GM18519 (cell line): Measurements from ENCODE around the gene ZFAND6.
A peak's percentile ranks its signal among the peaks of the same experiment; 100 is the strongest.

Experiments used
- ATAC-seq: cut with Tn5 transposase; IDR thresholded peaks from one replicate; pipeline ENCODE4 v1.9.1; 2021; ENCODE audit warnings: mild to moderate bottlenecking, moderate library complexity; ENCODE audit not compliant: unreplicated experiment, low FRiP score

ZFAND6 gene

DNA sequence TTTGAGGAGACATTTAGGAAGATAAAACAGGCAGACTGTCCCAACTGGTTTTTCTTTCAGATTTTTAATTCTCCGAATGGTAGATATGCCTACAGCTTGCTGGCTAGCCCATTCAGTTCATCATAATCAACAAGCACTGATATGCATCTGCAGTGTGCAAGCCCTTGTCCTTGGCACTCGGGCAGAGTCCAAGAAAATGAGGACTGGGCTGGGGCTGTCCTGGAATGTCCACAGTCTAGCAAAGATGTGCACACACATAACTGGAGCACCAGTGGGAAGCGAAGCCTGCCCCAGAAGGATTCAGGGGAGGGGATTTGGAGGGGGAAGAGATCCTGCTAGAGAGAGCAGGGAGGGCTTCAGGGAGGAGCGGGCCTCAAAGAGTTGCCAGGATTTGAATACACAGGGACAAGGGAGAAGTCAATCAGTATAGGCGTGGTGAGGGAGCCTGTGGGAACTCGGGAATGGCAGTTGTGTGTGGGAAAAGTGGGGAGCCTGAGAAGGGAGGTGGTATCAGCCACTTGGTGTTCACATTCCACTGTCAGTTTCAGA lies 102.1 kb downstream of the ZFAND6 start:
- no peak for ATAC-seq

DNA sequence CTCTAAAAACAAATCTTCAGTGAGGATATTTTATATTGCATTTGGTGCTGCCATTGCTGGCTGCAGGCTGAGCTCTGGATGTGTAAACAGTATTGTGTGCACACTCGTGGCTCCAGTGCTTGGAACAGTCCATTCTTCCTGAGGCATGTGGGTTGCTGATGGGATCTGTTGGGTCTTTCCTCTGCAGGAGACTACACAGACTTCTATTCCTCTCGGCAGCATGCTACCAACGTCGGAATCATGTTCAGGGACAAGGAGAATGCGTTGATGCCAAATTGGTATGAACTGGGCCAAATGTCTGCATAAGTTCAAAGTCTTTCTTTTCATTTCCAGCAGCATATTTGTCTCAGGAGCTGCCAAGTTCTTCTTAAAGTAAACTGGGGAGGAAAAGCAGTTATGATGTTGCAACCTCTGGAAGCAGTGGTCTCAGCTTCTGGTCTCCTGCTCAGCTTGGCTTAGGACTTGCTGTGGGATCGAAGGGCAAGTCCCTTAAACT lies 102.6 kb downstream of the ZFAND6 start:
- ATAC-seq, result no peak

DNA sequence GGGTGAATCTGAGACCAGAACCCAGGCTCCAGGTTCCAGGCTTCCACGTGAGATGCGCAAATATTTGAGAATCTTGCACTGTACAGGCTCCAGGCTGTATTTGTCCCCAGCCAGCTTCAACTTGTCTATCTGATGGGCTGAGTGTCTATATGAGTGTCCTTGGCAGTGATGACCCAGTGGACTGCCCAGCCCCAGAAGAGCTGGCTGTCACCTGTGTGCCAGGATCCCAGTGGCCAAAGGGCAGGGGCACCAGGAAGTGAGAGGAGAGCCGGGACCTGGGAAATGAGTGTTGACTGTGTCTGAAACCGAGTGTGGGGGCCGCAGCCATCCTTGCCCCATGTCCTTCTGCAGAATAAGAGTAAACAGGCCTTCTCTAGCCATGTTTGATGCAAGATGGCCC lies 103.7 kb downstream of the ZFAND6 start:
- ATAC-seq, result no peak

DNA sequence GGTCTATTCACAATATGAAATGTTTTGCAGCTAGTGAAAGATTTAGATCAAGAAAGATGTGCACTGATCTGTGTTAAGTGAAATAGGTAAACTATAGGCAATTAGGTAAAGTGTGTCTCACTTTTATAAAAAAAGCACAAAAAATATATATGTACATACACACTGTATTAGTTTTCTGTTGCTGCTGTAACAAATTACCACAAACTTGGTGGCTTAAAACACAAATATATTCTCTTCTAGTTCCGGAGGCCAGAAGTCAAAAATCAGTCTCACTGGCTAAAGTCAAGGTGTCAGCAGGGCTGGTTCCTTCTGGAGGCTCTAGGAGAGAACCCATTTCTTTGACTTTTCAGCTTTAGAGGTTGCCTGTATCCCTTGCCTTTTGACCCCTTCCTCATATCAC lies 104.4 kb downstream of the ZFAND6 start:
- no peak for ATAC-seq

DNA sequence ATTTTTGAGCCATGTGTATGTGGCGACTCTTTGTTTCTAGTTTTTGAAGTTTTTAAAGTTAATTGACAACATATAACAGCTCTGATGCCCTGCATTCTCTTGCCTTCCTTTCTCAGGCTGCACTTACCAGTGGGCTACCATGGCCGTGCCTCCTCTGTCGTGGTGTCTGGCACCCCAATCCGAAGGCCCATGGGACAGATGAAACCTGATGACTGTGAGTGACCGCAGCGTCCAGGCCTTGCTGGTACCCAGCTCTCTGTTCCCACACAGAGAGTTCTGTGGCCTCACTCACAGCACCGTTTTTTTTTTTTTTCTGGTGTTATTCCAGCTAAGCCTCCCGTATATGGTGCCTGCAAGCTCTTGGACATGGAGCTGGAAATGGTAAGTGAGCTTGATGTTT lies 108.5 kb downstream of the ZFAND6 start:
- ATAC-seq, result no peak

DNA sequence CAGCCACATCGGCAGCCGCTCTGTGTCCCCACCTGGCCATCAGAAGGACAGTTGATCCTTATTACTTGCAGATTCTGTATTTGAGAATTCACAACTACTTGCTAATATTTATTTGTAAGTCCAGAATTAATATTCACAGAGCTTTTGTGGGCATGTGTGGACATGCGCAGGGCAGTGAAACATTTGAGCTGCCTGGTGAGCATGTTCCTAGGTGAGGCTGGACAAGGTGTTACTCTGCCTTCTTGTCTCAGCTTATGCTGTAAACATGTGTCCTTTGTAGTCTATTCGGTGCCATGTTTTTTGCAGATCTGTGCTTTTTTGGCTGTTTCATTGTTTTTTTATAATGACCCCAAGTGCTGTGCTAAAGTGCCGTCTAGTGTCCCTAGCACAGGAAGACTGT lies 108.9 kb downstream of the ZFAND6 start:
- ATAC-seq, result no peak

DNA sequence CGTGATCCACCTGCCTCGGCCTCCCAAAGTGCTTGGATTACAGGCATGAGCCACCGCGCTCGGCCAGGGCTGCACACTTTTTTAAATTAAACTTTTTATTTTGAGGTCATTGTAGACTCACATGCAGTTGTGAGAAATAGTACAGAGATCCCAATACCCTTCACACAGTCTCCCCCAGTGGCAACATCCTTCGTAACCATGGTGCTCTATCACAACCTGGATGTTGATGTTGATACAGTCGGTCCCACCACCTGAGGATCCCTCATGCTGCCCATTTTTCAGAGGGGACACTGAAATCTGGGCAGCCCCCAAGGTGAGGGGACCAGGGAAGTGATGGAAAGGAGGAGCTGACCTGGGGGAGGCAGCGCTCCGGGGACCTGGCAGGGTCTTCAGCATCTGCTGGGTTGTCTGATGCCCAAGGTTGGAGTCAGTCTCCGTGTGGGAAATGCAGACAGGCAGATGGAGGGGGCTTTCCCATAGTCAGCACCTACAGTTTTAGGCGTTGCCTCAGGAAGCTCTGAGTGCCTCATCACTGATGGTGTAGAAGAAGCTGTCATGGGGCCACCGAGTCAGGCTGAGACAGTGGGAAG lies 110.4 kb downstream of the ZFAND6 start:
- no peak for ATAC-seq

DNA sequence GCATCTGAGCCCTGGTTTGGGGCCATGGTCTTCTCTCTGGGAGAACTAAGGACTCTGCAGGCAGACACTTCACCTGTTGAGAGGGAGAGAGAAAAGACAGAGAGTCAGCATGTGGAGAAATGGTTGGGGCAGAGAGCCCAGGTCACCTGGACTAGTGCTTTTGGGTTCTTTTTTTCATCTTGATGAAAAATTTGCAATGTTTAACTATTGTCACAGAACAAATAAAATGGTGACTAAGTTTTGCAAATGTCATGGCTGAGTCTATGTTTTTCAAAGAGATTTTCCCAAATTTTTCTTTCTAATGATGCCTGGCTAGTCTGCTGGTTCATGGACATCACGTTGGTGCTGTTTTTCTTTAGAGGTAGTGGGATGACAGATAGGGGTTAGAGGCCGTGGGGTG lies 111.1 kb downstream of the ZFAND6 start:
- no peak for ATAC-seq

DNA sequence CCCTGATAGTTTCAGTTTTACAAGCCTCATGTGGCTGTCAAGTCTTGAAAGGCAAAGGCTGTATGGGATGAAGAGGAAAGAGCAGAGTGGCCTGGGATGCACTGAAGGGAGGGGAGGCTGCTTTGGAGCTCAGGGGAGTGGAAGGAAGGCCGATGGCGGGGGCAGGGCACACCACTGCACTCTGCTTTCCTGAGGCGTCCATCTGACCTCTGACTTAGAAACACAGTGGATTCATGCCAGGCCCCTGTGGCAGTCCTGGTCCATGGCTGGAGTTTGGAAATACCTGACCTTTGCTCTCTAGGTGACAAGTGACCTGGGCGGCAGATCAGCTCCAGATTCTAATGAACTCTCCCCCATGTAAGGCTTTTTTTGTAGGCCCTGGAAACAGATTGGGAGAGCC lies 112.3 kb downstream of the ZFAND6 start:
- ATAC-seq, result no peak

DNA sequence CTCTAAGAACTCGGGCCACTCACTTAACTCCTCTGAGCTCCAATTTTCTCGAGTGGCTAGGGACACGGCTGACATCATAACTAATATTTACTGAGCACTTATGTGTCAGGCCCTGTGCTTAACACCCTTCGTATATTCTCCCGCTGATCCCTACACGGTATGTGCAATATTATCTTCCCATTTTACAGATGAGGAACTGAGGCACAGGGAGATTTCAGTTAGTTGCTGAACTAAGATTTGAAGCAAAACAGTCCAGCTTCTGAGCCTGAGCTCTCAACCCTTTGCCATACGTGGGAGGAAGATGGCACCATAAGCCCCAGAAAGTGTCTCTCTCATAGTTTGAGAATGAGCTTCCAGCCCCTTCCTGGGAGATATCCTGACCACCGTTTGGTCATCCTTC lies 112.9 kb downstream of the ZFAND6 start:
- no peak for ATAC-seq

DNA sequence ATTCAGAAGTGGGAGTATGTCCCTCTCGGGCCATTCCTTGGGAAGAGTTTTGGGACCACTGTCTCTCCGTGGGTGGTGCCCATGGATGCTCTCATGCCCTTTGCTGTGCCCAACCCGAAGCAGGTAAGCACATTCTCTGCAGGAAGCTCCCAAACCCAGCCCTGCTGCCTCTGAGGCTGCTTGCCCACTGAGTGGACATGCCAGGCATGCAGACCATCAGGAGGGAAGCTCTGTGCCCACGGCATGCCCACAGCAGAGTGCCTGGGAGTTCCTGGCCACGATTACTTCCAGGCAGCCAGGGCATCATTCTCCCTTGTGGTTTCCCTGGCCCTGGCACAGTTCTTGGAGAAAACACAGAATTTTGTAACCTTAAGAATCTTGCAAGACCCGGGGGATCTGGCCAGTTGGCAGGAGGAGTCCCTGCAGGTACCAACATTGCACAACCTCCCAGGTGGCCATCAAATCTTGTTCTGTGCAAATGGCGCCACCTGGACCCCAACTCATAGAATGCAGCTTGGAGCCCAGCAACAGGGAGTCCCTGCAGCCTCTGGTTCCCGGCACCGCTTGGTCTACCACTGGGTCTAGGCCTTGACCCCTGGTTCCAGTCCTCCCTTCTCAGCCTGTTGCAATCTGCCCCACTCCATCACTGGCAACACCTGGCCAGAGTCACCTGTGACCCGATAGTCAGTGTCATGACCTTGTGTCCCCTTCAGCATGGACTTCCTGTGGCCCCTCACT lies 113.7 kb downstream of the ZFAND6 start:
- peak; percentile 59 for ATAC-seq

DNA sequence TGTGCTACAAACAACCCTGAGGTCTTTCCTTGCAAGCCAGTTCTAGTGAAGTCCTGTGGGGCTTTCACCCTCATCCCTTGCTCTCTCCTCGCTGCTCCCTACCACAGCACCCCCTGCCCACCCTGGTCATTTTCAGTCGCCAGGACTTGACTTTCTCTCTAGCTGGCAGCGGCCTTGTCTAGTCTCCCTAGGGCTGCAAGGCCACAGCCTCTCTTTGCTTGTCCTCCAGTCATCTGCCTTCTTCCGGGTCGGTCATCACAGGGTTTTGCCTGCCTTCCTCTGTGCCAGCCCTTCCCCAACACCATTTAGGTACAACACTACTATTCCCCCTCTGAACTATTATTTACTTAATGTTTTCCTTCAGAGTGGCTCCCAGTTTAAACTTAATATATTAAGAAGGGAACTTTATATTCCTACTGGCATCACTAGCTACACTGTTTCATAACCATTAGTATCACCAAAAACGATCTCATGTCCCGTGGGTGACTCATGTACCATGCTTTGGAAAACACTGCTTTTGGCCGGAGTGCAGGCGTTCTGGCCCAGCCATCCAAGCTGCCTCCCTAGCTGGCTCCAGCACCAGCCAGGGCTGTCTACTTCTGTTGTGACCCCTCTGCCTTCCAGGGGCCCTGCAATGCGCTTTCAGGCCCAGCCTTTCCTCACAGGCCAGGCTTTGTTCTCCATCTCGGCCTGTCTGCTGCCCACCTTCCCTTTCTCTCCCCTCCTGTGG lies 114.7 kb downstream of the ZFAND6 start:
- no peak for ATAC-seq

DNA sequence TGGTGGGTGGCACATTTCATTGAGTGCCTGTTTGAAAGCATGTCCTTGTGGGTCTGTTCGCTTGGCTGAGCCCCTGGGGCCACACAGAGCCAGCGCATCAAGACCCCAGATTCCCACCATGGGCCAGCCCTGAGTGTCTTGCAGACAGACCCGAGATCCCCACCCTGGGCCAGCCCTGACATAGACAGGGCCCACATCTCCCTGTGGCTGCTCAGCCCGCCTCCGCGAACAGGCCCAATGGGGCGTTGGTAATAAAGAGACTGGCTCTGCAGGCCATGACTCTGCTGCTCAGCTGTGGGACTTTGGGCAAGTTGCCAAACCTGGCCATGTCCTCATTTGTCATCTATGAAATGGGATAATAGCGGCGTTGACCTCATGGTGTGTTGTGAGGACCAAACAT lies 116.0 kb downstream of the ZFAND6 start:
- no peak for ATAC-seq

DNA sequence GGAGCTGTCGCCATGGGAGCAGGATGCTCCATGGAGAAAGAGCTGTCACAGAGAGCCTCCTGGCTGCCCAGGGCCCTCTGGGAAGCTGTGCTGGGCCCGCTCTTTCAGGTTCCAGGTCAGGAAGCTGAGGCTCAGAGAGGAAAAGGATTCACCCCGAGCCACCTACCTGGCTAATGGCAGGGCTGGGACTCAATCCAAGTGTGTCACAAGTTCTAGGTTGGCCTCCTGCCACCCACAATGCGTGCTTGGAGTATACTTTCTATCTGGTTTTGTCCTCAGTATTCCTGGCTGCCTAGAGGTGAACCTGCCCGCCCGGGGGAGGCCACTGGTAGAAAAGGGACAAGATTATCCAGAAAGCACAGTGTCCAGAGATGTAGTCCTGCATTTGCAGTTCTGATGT lies 117.0 kb downstream of the ZFAND6 start:
- ATAC-seq, result no peak

DNA sequence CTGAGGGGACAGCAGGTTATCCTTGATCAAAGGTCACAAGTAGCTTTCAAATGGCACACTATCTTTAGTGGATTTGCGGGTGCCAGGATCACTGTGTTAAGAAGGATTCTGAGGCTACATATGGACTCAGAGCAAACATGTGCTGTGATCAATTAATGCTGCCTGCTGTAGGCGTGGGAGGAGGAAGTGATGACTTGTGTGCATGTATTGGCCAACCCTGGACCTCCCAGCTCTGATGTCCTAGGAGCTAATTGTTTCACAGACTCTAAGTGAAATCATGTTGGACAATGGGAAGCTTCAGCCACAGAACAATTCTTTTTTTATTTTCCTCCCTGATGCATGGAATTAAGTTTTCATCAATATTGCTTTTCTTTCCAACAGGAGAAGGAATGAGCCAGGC lies 117.7 kb downstream of the ZFAND6 start:
- ATAC-seq, result no peak

DNA sequence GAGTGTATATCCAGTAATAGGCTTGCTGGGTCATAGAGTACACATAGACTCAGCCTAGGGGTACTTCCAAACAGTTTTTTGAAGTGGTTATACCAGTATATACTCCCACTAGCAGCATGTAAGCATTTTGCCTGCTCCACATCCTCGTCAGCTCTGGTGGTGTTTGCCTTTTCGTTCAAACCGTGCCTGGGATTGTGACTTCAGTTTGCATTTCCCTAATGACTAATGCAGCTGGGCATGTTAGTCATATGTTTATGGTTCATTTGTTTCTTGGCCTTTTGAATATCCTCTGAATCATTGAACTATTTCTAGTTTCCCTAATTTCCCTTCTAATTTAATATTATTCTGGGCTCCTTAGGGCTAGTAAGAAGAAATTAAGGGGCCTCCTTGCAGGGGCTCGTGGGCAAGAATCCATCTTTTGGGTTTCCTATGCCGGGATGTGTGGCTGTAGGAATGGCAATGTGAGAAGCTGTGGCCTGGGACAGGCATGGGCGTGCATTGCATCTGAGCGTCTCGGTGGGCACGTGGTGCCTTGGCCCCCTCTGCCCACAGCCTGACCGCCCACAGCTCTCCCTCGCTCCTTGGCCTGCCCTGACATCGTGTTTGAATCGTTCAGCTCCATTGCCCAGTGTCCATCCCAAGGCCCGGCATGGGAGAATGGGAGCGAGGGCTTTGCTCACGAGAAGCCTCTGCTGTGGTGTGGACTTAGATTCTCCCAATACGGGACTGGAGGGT lies 119.7 kb downstream of the ZFAND6 start:
- ATAC-seq, result no peak

DNA sequence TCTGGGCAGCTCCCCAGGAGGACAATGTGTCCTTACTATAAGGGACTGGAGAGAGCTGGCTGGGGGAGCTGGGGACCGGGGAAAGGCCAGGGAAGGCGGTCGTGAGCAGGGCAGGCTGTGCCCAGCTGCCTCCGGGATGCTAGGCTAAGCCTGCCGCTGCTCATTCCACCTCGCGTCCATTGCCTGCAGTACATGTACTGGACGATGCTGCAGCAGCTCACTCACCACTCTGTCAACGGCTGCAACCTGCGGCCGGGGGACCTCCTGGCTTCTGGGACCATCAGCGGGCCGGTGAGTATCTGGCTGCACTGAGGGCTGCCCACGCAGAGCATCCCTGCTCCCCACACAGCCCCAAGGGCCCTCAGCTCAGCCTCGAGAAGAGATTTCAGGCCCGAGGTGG lies 120.5 kb downstream of the ZFAND6 start:
- ATAC-seq, result no peak

DNA sequence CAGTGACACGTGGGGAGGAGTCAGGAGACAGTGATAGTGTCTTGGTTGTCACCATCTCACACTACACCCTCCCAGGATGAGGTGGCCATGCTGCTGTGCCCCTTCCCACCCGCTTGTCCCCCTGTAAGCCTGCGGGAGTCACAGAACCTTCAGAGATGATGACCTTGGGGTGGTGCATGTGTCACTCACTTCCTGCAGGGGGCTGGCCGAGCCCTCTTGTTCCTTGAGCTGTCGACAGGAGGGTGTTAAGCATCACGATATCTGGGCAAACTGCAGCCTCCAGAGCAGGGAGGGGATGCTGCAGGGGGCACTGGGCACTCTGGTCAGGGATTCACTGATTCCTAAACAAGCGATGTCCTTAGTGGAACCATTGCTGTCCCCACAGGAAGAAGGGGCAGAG lies 121.0 kb downstream of the ZFAND6 start:
- ATAC-seq, result no peak

DNA sequence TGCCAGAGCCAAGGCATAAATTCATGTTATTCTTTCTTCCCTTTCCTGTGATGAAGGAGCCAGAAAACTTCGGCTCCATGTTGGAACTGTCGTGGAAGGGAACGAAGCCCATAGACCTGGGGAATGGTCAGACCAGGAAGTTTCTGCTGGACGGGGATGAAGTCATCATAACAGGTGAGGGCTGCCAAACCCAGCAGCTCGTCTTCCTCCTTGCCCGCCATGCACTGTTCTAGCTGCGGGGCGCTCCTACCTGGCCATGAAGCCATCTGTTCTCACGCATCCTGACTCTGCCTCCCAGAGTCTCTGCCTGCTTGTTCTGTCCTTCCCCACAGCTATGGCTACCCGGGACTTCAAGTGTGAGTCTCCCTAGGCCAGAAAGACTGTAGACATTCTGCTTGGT lies 121.5 kb downstream of the ZFAND6 start:
- no peak for ATAC-seq

DNA sequence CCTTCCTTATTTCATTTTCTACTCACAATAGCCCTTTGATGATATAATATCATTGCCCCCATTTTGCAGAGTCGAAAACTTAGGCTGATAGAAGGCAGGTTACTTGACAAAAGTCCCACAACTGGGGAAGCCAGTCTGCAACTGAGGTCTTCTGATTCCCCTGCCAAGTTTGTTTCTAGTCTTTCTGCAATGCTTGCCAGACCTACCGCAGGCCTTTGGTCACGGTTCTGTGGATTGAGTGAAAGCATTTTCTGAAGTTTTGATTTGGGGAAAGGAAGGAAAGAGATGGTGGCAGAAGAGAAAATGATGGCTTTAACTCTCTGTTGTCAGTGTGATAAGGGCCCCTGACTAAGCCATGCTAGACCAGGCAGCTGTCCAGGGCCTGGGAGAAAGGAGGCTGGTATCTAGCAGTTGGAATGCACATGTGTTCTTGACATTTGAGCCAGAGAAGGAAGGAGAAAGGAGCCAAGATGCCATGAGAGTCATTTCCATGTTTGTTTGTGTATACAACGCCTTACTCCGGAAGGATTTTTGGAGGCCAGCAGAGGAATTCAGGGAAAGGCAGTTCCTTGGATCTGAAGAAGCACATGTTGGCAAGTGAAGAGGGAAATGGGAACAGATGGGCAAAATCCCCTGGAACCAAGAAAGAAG lies 123.3 kb downstream of the ZFAND6 start:
- no peak for ATAC-seq
